ENCODE data around the gene PHAF1. TPM values are rescaled to one million over a fixed set of nuclear protein-coding genes. Genes with fewer than 3 reads are reported as not detected.
A peak's percentile ranks its signal among the peaks of the same experiment; 100 is the strongest.

PHAF1 gene
- total and polyA plus RNA-seq, 2 of the 8 experiments (the other 6 are each of a cell fraction or from before 2014, with no cell fraction given): 18.6 to 26.4 TPM

GRCh38 chr16:67150833-67151396, 41.2 kb downstream of the PHAF1 start, which contains the start of gene B3GNT9 (continued):
- TF ChIP-seq, protein P1, sequence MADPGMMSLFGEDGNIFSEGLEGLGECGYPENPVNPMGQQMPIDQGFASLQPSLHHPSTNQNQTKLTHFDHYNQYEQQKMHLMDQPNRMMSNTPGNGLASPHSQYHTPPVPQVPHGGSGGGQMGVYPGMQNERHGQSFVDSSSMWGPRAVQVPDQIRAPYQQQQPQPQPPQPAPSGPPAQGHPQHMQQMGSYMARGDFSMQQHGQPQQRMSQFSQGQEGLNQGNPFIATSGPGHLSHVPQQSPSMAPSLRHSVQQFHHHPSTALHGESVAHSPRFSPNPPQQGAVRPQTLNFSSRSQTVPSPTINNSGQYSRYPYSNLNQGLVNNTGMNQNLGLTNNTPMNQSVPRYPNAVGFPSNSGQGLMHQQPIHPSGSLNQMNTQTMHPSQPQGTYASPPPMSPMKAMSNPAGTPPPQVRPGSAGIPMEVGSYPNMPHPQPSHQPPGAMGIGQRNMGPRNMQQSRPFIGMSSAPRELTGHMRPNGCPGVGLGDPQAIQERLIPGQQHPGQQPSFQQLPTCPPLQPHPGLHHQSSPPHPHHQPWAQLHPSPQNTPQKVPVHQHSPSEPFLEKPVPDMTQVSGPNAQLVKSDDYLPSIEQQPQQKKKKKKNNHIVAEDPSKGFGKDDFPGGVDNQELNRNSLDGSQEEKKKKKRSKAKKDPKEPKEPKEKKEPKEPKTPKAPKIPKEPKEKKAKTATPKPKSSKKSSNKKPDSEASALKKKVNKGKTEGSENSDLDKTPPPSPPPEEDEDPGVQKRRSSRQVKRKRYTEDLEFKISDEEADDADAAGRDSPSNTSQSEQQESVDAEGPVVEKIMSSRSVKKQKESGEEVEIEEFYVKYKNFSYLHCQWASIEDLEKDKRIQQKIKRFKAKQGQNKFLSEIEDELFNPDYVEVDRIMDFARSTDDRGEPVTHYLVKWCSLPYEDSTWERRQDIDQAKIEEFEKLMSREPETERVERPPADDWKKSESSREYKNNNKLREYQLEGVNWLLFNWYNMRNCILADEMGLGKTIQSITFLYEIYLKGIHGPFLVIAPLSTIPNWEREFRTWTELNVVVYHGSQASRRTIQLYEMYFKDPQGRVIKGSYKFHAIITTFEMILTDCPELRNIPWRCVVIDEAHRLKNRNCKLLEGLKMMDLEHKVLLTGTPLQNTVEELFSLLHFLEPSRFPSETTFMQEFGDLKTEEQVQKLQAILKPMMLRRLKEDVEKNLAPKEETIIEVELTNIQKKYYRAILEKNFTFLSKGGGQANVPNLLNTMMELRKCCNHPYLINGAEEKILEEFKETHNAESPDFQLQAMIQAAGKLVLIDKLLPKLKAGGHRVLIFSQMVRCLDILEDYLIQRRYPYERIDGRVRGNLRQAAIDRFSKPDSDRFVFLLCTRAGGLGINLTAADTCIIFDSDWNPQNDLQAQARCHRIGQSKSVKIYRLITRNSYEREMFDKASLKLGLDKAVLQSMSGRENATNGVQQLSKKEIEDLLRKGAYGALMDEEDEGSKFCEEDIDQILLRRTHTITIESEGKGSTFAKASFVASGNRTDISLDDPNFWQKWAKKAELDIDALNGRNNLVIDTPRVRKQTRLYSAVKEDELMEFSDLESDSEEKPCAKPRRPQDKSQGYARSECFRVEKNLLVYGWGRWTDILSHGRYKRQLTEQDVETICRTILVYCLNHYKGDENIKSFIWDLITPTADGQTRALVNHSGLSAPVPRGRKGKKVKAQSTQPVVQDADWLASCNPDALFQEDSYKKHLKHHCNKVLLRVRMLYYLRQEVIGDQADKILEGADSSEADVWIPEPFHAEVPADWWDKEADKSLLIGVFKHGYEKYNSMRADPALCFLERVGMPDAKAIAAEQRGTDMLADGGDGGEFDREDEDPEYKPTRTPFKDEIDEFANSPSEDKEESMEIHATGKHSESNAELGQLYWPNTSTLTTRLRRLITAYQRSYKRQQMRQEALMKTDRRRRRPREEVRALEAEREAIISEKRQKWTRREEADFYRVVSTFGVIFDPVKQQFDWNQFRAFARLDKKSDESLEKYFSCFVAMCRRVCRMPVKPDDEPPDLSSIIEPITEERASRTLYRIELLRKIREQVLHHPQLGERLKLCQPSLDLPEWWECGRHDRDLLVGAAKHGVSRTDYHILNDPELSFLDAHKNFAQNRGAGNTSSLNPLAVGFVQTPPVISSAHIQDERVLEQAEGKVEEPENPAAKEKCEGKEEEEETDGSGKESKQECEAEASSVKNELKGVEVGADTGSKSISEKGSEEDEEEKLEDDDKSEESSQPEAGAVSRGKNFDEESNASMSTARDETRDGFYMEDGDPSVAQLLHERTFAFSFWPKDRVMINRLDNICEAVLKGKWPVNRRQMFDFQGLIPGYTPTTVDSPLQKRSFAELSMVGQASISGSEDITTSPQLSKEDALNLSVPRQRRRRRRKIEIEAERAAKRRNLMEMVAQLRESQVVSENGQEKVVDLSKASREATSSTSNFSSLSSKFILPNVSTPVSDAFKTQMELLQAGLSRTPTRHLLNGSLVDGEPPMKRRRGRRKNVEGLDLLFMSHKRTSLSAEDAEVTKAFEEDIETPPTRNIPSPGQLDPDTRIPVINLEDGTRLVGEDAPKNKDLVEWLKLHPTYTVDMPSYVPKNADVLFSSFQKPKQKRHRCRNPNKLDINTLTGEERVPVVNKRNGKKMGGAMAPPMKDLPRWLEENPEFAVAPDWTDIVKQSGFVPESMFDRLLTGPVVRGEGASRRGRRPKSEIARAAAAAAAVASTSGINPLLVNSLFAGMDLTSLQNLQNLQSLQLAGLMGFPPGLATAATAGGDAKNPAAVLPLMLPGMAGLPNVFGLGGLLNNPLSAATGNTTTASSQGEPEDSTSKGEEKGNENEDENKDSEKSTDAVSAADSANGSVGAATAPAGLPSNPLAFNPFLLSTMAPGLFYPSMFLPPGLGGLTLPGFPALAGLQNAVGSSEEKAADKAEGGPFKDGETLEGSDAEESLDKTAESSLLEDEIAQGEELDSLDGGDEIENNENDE (IDR thresholded peaks at IDR 0.05; ENCODE audit: insufficient replicate concordance, low read length): no peak
- TF ChIP-seq SP4 (IDR thresholded peaks at IDR 0.05; ENCODE audit: low read length): no peak
- TF ChIP-seq SIX5 (IDR thresholded peaks at IDR 0.05; ENCODE audit: low read depth, low read length): no peak
- TF ChIP-seq CBX5 (IDR thresholded peaks at IDR 0.05; ENCODE audit: low read depth, low read length): no peak
- no peak for TF ChIP-seq POU5F1 (IDR thresholded peaks at IDR 0.05; ENCODE audit: low read depth, low read length)
- TF ChIP-seq NANOG (IDR thresholded peaks at IDR 0.05; ENCODE audit: insufficient read depth, low read depth, low read length, poor library complexity, severe bottlenecking): no peak
- TF ChIP-seq ASH2L (IDR thresholded peaks at IDR 0.05; ENCODE audit: low read length): peak; percentile 73
- no peak for TF ChIP-seq EGR1 (IDR thresholded peaks at IDR 0.05; ENCODE audit: borderline replicate concordance, low read depth, low read length)
- TF ChIP-seq ATF2 (IDR thresholded peaks at IDR 0.05; ENCODE audit: low read length): no peak
- TF ChIP-seq BACH1 (IDR thresholded peaks at IDR 0.05; ENCODE audit: low read length): no peak

All from H1 (cell line).